ENCODE results near the gene FLNA. TPM values are rescaled to one million over a fixed set of nuclear protein-coding genes. Genes with fewer than 3 reads are reported as not detected.

The FLNA gene
- total RNA-seq, 1 experiment from 2014 or later: 1,686 TPM

Other genes with a start within 250 kb of the FLNA start
- not detected in 2 replicates for gene OPN1LW, start 230.4 kb downstream of the FLNA start, total RNA-seq (2014; rRNA removed; shearing (Covaris generic))
- gene OPN1MW, start 192.0 kb downstream of the FLNA start, total RNA-seq (2014; rRNA removed; shearing (Covaris generic)): not detected in 2 replicates
- gene OPN1MW2, start 154.9 kb downstream of the FLNA start, total RNA-seq (2014; rRNA removed; shearing (Covaris generic)): not detected in 2 replicates
- gene OPN1MW3, start 117.1 kb downstream of the FLNA start, total RNA-seq (2014; rRNA removed; shearing (Covaris generic)): not detected in 2 replicates
- gene TEX28, start 79.5 kb downstream of the FLNA start, total RNA-seq (2014; rRNA removed; shearing (Covaris generic)): not detected in 2 replicates
- not detected in 2 replicates for gene TKTL1, start 78.8 kb downstream of the FLNA start, total RNA-seq (2014; rRNA removed; shearing (Covaris generic))
- gene EMD, start 4.7 kb upstream of the FLNA start, total RNA-seq (2014; rRNA removed; shearing (Covaris generic)): 17.7 and 42.3 TPM in 2 replicates
- gene RPL10, start 23.7 kb upstream of the FLNA start, total RNA-seq (2014; rRNA removed; shearing (Covaris generic)): 1,843 and 4,201 TPM in 2 replicates
- 30.9 and 41.8 TPM in 2 replicates for gene DNASE1L1, start 34.6 kb upstream of the FLNA start, total RNA-seq (2014; rRNA removed; shearing (Covaris generic))
- 11.3 and 17.7 TPM in 2 replicates for gene TAFAZZIN, start 36.9 kb upstream of the FLNA start, total RNA-seq (2014; rRNA removed; shearing (Covaris generic))
- gene ATP6AP1, start 54.0 kb upstream of the FLNA start, total RNA-seq (2014; rRNA removed; shearing (Covaris generic)): 62.4 and 67.8 TPM in 2 replicates
- gene GDI1, start 62.5 kb upstream of the FLNA start, total RNA-seq (2014; rRNA removed; shearing (Covaris generic)): 178 and 208 TPM in 2 replicates
- gene FAM50A, start 69.5 kb upstream of the FLNA start, total RNA-seq (2014; rRNA removed; shearing (Covaris generic)): 54.3 and 70.5 TPM in 2 replicates
- gene PLXNA3, start 83.6 kb upstream of the FLNA start, total RNA-seq (2014; rRNA removed; shearing (Covaris generic)): 0.32 and 0.47 TPM in 2 replicates
- gene LAGE3, start 104.6 kb upstream of the FLNA start, total RNA-seq (2014; rRNA removed; shearing (Covaris generic)): 42.5 and 47.7 TPM in 2 replicates
- gene UBL4A, start 112.0 kb upstream of the FLNA start, total RNA-seq (2014; rRNA removed; shearing (Covaris generic)): 23.7 and 39.1 TPM in 2 replicates
- 10.1 and 19.9 TPM in 2 replicates for gene SLC10A3, start 116.0 kb upstream of the FLNA start, total RNA-seq (2014; rRNA removed; shearing (Covaris generic))
- gene FAM3A, start 141.6 kb upstream of the FLNA start, total RNA-seq (2014; rRNA removed; shearing (Covaris generic)): 19.6 and 28.8 TPM in 2 replicates
- gene G6PD, start 172.2 kb upstream of the FLNA start, total RNA-seq (2014; rRNA removed; shearing (Covaris generic)): 32.6 and 52.7 TPM in 2 replicates
- 20.6 and 24.2 TPM in 2 replicates for gene IKBKG, start 173.0 kb upstream of the FLNA start, total RNA-seq (2014; rRNA removed; shearing (Covaris generic))
- not detected in 2 replicates for gene CTAG1A, start 210.5 kb upstream of the FLNA start, total RNA-seq (2014; rRNA removed; shearing (Covaris generic))
- not detected in 2 replicates for gene CTAG1B, start 244.6 kb upstream of the FLNA start, total RNA-seq (2014; rRNA removed; shearing (Covaris generic))